Right atrium auricular region (tissue), 2 donors: ENCODE measurements around the gene XRCC1. TPM values are rescaled to one million over a fixed set of nuclear protein-coding genes. Genes with fewer than 3 reads are reported as not detected.
"Not testable (repeated sequence)": the region's sequence is repeated elsewhere in the genome, so short reads cannot be mapped to it uniquely, and the experiment has no call there.

Source experiments
- DNase-seq: peaks from one replicate; pipeline ENCODE4 v3.0.0-alpha.2; 2019; ENCODE audit warnings: low spot score
- H3K27ac ChIP-seq, 2 donors: fragments of 200-600 bp; sonication (generic); 1 replicate in 1 of 2; 2 replicates in 1 of 2; pipeline ENCODE4 v1.5.1; 2016 to 2019
- H3K27me3 ChIP-seq, 2 donors: fragments of 200-600 bp; sonication (generic); one replicate each; pipeline versions ENCODE4 v1.5.1 to v1.6.0; 2017 to 2019
- H3K36me3 ChIP-seq: fragments of 200-600 bp; sonication (generic); one replicate; pipeline ENCODE4 v1.5.1; 2016
- H3K4me1 ChIP-seq, 2 donors: fragments of 200-600 bp; sonication (generic); one replicate each; pipeline versions ENCODE4 v1.5.1 to v1.6.0; 2017 to 2019
- H3K4me3 ChIP-seq, 2 donors: fragments of 200-600 bp; sonication (generic); 1 replicate in 1 of 2; 2 replicates in 1 of 2; pipeline ENCODE4 v1.5.1; 2017 to 2019; ENCODE audit warnings: mild to moderate bottlenecking in 1 of 2, moderate library complexity in 1 of 2
- H3K9me3 ChIP-seq, 2 donors: fragments of 200-600 bp; sonication (generic); one replicate each; pipeline ENCODE4 v1.5.1; 2019
- total RNA-seq, 2 donors: library from RNA; depleted of rRNA; stranded (reverse); fragments of >200 nt; gene quantifications; one replicate each; pipeline ENCODE4 v1.1.0, GENCODE V29; 2016
- TF ChIP-seq, protein P1 (sequence below), 2 donors: fragments of 200-600 bp; sonication (generic); IDR thresholded peaks; one replicate each; pipeline ENCODE4 v1.5.1; 2019; ENCODE audit warnings: antibody characterized with exemption in 2 of 2

Gene XRCC1
- total RNA-seq, 2 donors from 2014 or later: 14.3 to 14.9 TPM

DNA sequence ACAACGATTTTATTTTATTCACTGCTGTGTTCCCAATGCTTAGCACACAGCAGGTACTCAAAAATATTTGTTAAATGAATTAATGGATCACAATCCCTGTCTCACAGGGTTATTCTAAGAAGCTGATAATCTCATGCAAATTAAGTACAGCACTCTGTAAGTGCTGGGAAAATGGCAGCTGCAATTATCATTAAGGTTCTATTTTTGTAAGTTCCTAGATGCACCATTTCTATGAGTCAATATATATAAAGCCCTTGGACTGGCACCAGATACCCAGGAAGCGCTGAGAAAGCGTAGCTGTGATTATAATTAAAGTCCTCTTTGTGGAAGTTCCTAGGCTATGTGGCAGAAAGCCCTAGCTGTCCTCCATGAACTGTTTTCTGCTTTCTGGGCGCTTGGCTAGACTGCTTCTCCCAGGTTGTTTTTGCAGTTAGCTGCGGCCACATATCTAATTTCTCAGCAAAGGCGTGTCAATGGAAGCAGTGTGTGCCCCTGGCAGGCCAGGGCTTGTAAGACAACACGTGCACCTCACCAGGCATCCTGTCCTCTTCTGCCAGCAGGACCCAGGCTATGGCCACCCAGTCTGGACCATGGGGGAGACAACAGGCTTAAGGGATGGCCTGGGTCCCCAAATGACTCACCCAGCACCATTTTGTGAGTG lies 31.4 kb upstream of the XRCC1 start:
- DNase-seq: no peak
- Histone ChIP-seq H3K27me3 (no peaks in the 10 kb centered on the region), H3K9me3 (no peaks in the 10 kb centered on the region), H3K27ac (no peak overlapping the region), H3K4me3 (no peak overlapping the region), H3K4me1 (peaks cover 2 to 4% of the 10 kb centered on the region in 2 donors), H3K36me3 (peaks cover 8% of the 10 kb centered on the region)
- TF ChIP-seq, protein P1, sequence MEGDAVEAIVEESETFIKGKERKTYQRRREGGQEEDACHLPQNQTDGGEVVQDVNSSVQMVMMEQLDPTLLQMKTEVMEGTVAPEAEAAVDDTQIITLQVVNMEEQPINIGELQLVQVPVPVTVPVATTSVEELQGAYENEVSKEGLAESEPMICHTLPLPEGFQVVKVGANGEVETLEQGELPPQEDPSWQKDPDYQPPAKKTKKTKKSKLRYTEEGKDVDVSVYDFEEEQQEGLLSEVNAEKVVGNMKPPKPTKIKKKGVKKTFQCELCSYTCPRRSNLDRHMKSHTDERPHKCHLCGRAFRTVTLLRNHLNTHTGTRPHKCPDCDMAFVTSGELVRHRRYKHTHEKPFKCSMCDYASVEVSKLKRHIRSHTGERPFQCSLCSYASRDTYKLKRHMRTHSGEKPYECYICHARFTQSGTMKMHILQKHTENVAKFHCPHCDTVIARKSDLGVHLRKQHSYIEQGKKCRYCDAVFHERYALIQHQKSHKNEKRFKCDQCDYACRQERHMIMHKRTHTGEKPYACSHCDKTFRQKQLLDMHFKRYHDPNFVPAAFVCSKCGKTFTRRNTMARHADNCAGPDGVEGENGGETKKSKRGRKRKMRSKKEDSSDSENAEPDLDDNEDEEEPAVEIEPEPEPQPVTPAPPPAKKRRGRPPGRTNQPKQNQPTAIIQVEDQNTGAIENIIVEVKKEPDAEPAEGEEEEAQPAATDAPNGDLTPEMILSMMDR (IDR thresholded peaks at IDR 0.05): no peak

DNA sequence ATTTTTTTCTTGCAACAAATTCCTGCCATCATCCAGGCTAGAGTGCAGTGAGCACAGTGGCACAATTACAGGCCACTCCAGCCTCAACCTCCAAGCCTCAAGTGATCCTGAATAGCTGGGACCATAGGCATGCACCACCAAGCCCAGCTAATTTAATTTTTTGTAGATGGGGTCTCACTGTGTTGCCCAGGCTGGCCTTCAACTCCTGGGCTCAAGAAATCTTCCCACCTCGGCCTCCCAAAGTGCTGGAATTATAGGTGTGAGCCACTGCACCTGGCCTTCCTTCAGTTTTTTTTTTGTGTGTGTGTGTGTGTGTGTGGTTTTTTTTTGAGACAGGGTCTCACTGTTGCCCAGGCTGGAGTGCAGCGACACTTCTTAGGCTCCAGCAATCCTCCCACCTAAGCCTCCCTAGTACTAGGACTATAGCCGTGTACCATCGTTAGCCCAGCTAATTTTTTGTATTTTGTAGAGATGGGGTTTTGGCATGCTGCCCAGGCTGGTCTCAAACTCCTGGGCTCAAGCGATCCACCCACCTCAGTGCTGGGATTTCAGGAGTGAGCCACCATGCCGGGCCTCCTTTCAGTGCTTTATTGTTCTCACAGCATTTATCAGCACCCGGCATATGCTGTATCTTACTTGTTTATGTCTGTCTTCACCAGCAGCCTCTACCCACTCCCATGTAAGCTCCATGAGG lies 30.7 kb upstream of the XRCC1 start:
- Histone ChIP-seq H3K36me3 (peaks cover 6% of the 10 kb centered on the region), H3K27me3 (no peaks in the 10 kb centered on the region), H3K27ac (no peak overlapping the region), H3K4me1 (peaks cover 3 to 4% of the 10 kb centered on the region in 2 donors), H3K9me3 (no peaks in the 10 kb centered on the region), H3K4me3 (no peak overlapping the region)
- TF ChIP-seq, protein P1 (IDR thresholded peaks at IDR 0.05): no peak
- no peak for DNase-seq

DNA sequence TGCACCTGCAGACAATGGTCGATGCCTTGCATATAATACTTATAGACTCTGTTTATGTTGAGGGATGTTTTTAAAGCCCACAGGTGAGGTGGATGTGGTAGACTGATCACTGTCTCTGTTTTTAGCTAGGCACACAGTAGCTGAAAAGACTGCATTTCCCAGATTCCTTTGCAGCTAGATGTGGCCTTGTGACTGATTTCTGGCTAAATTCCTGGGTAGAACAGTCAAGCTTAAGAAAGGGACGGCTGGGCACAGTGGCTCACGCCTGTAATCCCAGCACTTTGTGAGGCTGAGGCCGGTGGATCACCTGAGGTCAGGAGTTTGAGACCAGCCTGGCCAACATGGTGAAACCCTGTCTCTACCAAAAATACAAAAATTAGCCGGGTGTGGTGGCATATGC lies 25.0 kb upstream of the XRCC1 start:
- H3K4me3 ChIP-seq, DNase-seq, H3K27me3 ChIP-seq, H3K27ac ChIP-seq, H3K9me3 ChIP-seq: not testable (repeated sequence)
- Histone ChIP-seq H3K4me1 (peaks cover 0 to 19% of the 10 kb centered on the region in 2 donors), H3K36me3 (peaks cover 17% of the 10 kb centered on the region)

DNA sequence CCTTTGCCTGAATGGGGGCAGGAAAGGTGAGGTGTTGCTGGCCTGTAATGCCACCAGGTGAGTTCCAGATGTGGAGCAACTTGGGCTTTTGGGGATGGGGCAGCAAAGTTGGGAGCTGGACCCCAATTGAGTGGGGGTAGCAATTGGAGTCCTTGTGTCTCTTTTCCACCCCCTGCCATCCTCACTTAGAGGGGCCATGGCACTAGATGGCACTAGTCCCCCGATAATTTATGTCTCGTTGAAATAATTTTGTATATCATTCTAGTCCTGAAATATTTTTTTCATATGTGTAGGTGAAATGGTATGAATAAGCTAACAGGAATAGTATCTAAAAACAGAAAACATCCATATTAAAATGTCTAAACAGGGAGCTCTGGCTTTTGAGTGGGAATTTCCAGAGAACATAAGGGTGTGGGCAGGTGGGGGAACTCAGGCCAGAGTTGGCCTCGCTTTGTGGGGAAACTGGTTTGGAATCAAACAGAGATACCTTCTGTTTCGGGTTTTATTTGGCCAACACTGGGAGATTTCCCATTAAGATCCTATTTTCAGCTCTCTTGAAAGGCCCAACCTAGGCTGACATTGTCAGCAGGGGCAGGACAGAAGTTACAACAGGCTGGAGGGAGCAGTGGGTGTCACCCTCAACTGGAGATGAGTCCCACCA lies 24.4 kb upstream of the XRCC1 start:
- no peak overlapping the region for H3K4me3 ChIP-seq
- H3K9me3 ChIP-seq: no peaks in the 10 kb centered on the region
- peaks cover 17% of the 10 kb centered on the region for H3K36me3 ChIP-seq
- H3K27me3 ChIP-seq: no peaks in the 10 kb centered on the region
- no peak overlapping the region for H3K27ac ChIP-seq
- DNase-seq: no peak
- H3K4me1 ChIP-seq: peaks cover 0 to 25% of the 10 kb centered on the region in 2 donors
- TF ChIP-seq, protein P1 (IDR thresholded peaks at IDR 0.05): no peak

DNA sequence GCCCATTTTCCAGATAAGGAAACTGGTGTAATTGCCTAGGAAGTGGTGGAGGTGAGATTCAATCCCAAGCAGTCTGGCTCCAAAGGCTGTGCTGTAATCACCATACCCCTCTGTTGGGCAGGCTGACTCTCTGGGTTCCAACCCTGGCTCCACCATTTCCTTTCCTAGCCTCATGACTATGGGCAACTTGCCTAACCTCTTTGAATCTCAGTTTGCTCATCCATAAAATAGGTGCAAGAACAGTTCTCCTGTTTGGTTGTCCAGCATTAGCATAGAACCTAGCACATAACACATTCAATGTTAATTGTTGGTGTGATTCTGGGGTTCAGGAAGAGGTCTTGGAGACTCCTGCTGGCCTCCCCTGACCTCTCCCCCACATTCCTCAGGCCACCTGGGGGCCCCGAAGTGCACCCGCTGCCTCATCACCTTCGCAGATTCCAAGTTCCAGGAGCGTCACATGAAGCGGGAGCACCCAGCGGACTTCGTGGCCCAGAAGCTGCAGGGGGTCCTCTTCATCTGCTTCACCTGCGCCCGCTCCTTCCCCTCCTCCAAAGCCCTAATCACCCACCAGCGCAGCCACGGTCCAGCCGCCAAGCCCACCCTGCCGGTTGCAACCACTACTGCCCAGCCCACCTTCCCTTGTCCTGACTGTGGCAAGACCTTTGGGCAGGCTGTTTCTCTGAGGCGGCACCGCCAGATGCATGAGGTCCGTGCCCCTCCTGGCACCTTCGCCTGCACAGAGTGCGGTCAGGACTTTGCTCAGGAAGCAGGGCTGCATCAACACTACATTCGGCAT lies 23.3 kb upstream of the XRCC1 start:
- Histone ChIP-seq H3K36me3 (peaks cover 17% of the 10 kb centered on the region), H3K27me3 (no peaks in the 10 kb centered on the region), H3K9me3 (no peaks in the 10 kb centered on the region), H3K27ac (no peak overlapping the region), H3K4me1 (peaks cover 0 to 36% of the 10 kb centered on the region in 2 donors), H3K4me3 (no peak overlapping the region)
- TF ChIP-seq, protein P1 (IDR thresholded peaks at IDR 0.05): no peak
- no peak for DNase-seq
